ENCODE results near the gene SMYD1. TPM values are rescaled to one million over a fixed set of nuclear protein-coding genes. Genes with fewer than 3 reads are reported as not detected.
"Not testable (repeated sequence)": the region's sequence is repeated elsewhere in the genome, so short reads cannot be mapped to it uniquely, and the experiment has no call there.

Gene SMYD1
- polyA plus RNA-seq (2013, experiment 1 of 2) = 0.44 TPM
- polyA plus RNA-seq (2013, experiment 2 of 2) = 0.15 TPM

- Histone ChIP-seq H3K4me1 (ENCODE audit: control insufficient read depth, insufficient read depth, low read length, poor library complexity, severe bottlenecking) (peaks cover 15% of the 10 kb centered on the region), H3K27ac (ENCODE audit: low read depth, low read length, severe bottlenecking) (no peak within 1 kb of the TSS), H3K9me3 (ENCODE audit: control insufficient read depth, low read length) (no peaks in the 10 kb centered on the region), H3K36me3 (ENCODE audit: control insufficient read depth, insufficient read depth, low read length) (no peaks in the 10 kb centered on the region), H3K4me3 (ENCODE audit: extremely low read depth, insufficient read depth, low read length, poor library complexity, severe bottlenecking) (no peak within 1 kb of the TSS)
- 78 to 81% methylated on average over 6 of the region's 8 CpGs for WGBS, 2 experiments (ENCODE audit: insufficient coverage in 2 of 2)
These were observed at the start of gene SMYD1 for GRCh38 chr2:88067598-88067997. Gene SMYD1, plus strand, starts transcription at chr2:88067825. Its CDS starts 40 bp downstream, at chr2:88067865.

GRCh38 chr2:88018077-88018805 lies 49.4 kb upstream of the SMYD1 start:
- H3K4me3 ChIP-seq (ENCODE audit: extremely low read depth, insufficient read depth, low read length, poor library complexity, severe bottlenecking) = not testable (repeated sequence)
- WGBS, 2 experiments (ENCODE audit: insufficient coverage in 2 of 2) = 89 to 91% methylated on average over 9 of the region's 11 CpGs

GRCh38 chr2:88018909-88019308 lies 48.7 kb upstream of the SMYD1 start:
- no peaks in the 10 kb centered on the region for H3K36me3 ChIP-seq (ENCODE audit: control insufficient read depth, insufficient read depth, low read length)
- H3K4me1 ChIP-seq (ENCODE audit: control insufficient read depth, insufficient read depth, low read length, poor library complexity, severe bottlenecking) = peaks cover 6% of the 10 kb centered on the region
- H3K27ac ChIP-seq (ENCODE audit: low read depth, low read length, severe bottlenecking) = no peak overlapping the region
- no peaks in the 10 kb centered on the region for H3K9me3 ChIP-seq (ENCODE audit: control insufficient read depth, low read length)
- H3K4me3 ChIP-seq (ENCODE audit: extremely low read depth, insufficient read depth, low read length, poor library complexity, severe bottlenecking) = no peak overlapping the region
- WGBS, 2 experiments (ENCODE audit: insufficient coverage in 2 of 2) = 85 to 87% methylated on average over 6 of the region's 6 CpGs

More at GRCh38 chr2:88018077-88018805, 49.4 kb upstream of the SMYD1 start:
- not testable (repeated sequence) for H3K9me3 ChIP-seq (ENCODE audit: control insufficient read depth, low read length); H3K27ac ChIP-seq (ENCODE audit: low read depth, low read length, severe bottlenecking); H3K4me1 ChIP-seq (ENCODE audit: control insufficient read depth, insufficient read depth, low read length, poor library complexity, severe bottlenecking); H3K36me3 ChIP-seq (ENCODE audit: control insufficient read depth, insufficient read depth, low read length)

GRCh38 chr2:88019985-88020384 lies 47.6 kb upstream of the SMYD1 start:
- Histone ChIP-seq H3K36me3 (ENCODE audit: control insufficient read depth, insufficient read depth, low read length) (no peaks in the 10 kb centered on the region), H3K27ac (ENCODE audit: low read depth, low read length, severe bottlenecking) (no peak overlapping the region), H3K4me3 (ENCODE audit: extremely low read depth, insufficient read depth, low read length, poor library complexity, severe bottlenecking) (no peak overlapping the region), H3K4me1 (ENCODE audit: control insufficient read depth, insufficient read depth, low read length, poor library complexity, severe bottlenecking) (peaks cover 6% of the 10 kb centered on the region), H3K9me3 (ENCODE audit: control insufficient read depth, low read length) (no peaks in the 10 kb centered on the region)
- WGBS, 2 experiments (ENCODE audit: insufficient coverage in 2 of 2) = 81 to 100% methylated on average over 1 to 3 of the region's 3 CpGs

GRCh38 chr2:88022669-88022921 lies 45.0 kb upstream of the SMYD1 start:
- 97 to 100% methylated on average over 4 of the region's 5 CpGs for WGBS, 2 experiments (ENCODE audit: insufficient coverage in 2 of 2)
- Histone ChIP-seq H3K36me3 (ENCODE audit: control insufficient read depth, insufficient read depth, low read length) (peaks cover 8% of the 10 kb centered on the region), H3K4me3 (ENCODE audit: extremely low read depth, insufficient read depth, low read length, poor library complexity, severe bottlenecking) (no peak overlapping the region), H3K27ac (ENCODE audit: low read depth, low read length, severe bottlenecking) (no peak overlapping the region), H3K4me1 (ENCODE audit: control insufficient read depth, insufficient read depth, low read length, poor library complexity, severe bottlenecking) (peaks cover 1% of the 10 kb centered on the region), H3K9me3 (ENCODE audit: control insufficient read depth, low read length) (no peaks in the 10 kb centered on the region)

GRCh38 chr2:88024509-88024908 lies 43.1 kb upstream of the SMYD1 start:
- WGBS, 2 experiments (ENCODE audit: insufficient coverage in 2 of 2) = 50 to 81% methylated on average over 2 to 5 of the region's 6 CpGs
- no peaks in the 10 kb centered on the region for H3K4me1 ChIP-seq (ENCODE audit: control insufficient read depth, insufficient read depth, low read length, poor library complexity, severe bottlenecking)
- H3K36me3 ChIP-seq (ENCODE audit: control insufficient read depth, insufficient read depth, low read length) = peaks cover 26% of the 10 kb centered on the region
- H3K4me3 ChIP-seq (ENCODE audit: extremely low read depth, insufficient read depth, low read length, poor library complexity, severe bottlenecking) = no peak overlapping the region
- no peak overlapping the region for H3K27ac ChIP-seq (ENCODE audit: low read depth, low read length, severe bottlenecking)
- no peaks in the 10 kb centered on the region for H3K9me3 ChIP-seq (ENCODE audit: control insufficient read depth, low read length)

GRCh38 chr2:88027697-88028389 lies 39.8 kb upstream of the SMYD1 start:
- Histone ChIP-seq H3K9me3 (ENCODE audit: control insufficient read depth, low read length) (no peaks in the 10 kb centered on the region), H3K36me3 (ENCODE audit: control insufficient read depth, insufficient read depth, low read length) (peaks cover 41% of the 10 kb centered on the region), H3K27ac (ENCODE audit: low read depth, low read length, severe bottlenecking) (no peak overlapping the region), H3K4me1 (ENCODE audit: control insufficient read depth, insufficient read depth, low read length, poor library complexity, severe bottlenecking) (no peaks in the 10 kb centered on the region), H3K4me3 (ENCODE audit: extremely low read depth, insufficient read depth, low read length, poor library complexity, severe bottlenecking) (no peak overlapping the region)
- WGBS, 2 experiments (ENCODE audit: insufficient coverage in 2 of 2) = 95 to 98% methylated on average over 7 to 8 of the region's 10 CpGs

GRCh38 chr2:88028931-88029330 lies 38.7 kb upstream of the SMYD1 start:
- H3K9me3 ChIP-seq (ENCODE audit: control insufficient read depth, low read length) = no peaks in the 10 kb centered on the region
- H3K36me3 ChIP-seq (ENCODE audit: control insufficient read depth, insufficient read depth, low read length) = peaks cover 50% of the 10 kb centered on the region
- no peak overlapping the region for H3K27ac ChIP-seq (ENCODE audit: low read depth, low read length, severe bottlenecking)
- H3K4me1 ChIP-seq (ENCODE audit: control insufficient read depth, insufficient read depth, low read length, poor library complexity, severe bottlenecking) = no peaks in the 10 kb centered on the region
- 96 to 100% methylated on average over 2 to 3 of the region's 4 CpGs for WGBS, 2 experiments (ENCODE audit: insufficient coverage in 2 of 2)
- no peak overlapping the region for H3K4me3 ChIP-seq (ENCODE audit: extremely low read depth, insufficient read depth, low read length, poor library complexity, severe bottlenecking)

- peaks cover 55% of the 10 kb centered on the region for H3K36me3 ChIP-seq (ENCODE audit: control insufficient read depth, insufficient read depth, low read length)
These were observed 35.4 kb upstream of the SMYD1 start for GRCh38 chr2:88032070-88032702.

GRCh38 chr2:88036182-88036581 lies 31.4 kb upstream of the SMYD1 start:
- 100% methylated on average over 1 of the region's 2 CpGs for WGBS, 2 experiments (ENCODE audit: insufficient coverage in 2 of 2)

More at GRCh38 chr2:88032070-88032702, 35.4 kb upstream of the SMYD1 start:
- H3K4me1 ChIP-seq (ENCODE audit: control insufficient read depth, insufficient read depth, low read length, poor library complexity, severe bottlenecking) = no peaks in the 10 kb centered on the region
- no peaks in the 10 kb centered on the region for H3K9me3 ChIP-seq (ENCODE audit: control insufficient read depth, low read length)
- no peak overlapping the region for H3K27ac ChIP-seq (ENCODE audit: low read depth, low read length, severe bottlenecking)
- 100% methylated on average over 2 of the region's 7 CpGs; no CpG with 5 or more reads in 1 of the 2 experiments for WGBS, 2 experiments (ENCODE audit: insufficient coverage in 2 of 2)
- H3K4me3 ChIP-seq (ENCODE audit: extremely low read depth, insufficient read depth, low read length, poor library complexity, severe bottlenecking) = no peak overlapping the region

GRCh38 chr2:88036606-88037005 lies 31.0 kb upstream of the SMYD1 start:
- Histone ChIP-seq H3K4me3 (ENCODE audit: extremely low read depth, insufficient read depth, low read length, poor library complexity, severe bottlenecking) (no peak overlapping the region), H3K4me1 (ENCODE audit: control insufficient read depth, insufficient read depth, low read length, poor library complexity, severe bottlenecking) (peaks cover 17% of the 10 kb centered on the region), H3K27ac (ENCODE audit: low read depth, low read length, severe bottlenecking) (no peak overlapping the region), H3K9me3 (ENCODE audit: control insufficient read depth, low read length) (no peaks in the 10 kb centered on the region), H3K36me3 (ENCODE audit: control insufficient read depth, insufficient read depth, low read length) (peaks cover 30% of the 10 kb centered on the region)

More at GRCh38 chr2:88036182-88036581, 31.4 kb upstream of the SMYD1 start:
- Histone ChIP-seq H3K9me3 (ENCODE audit: control insufficient read depth, low read length) (no peaks in the 10 kb centered on the region), H3K36me3 (ENCODE audit: control insufficient read depth, insufficient read depth, low read length) (peaks cover 30% of the 10 kb centered on the region), H3K4me3 (ENCODE audit: extremely low read depth, insufficient read depth, low read length, poor library complexity, severe bottlenecking) (no peak overlapping the region), H3K27ac (ENCODE audit: low read depth, low read length, severe bottlenecking) (no peak overlapping the region), H3K4me1 (ENCODE audit: control insufficient read depth, insufficient read depth, low read length, poor library complexity, severe bottlenecking) (peaks cover 13% of the 10 kb centered on the region)

Data from mesodermal cell (in vitro differentiated cells).